ENCODE data around the gene MGRN1. TPM values are rescaled to one million over a fixed set of nuclear protein-coding genes. Genes with fewer than 3 reads are reported as not detected.

Gene MGRN1
- total RNA-seq, 1 experiment from 2014 or later, result 28.2 TPM

DNA sequence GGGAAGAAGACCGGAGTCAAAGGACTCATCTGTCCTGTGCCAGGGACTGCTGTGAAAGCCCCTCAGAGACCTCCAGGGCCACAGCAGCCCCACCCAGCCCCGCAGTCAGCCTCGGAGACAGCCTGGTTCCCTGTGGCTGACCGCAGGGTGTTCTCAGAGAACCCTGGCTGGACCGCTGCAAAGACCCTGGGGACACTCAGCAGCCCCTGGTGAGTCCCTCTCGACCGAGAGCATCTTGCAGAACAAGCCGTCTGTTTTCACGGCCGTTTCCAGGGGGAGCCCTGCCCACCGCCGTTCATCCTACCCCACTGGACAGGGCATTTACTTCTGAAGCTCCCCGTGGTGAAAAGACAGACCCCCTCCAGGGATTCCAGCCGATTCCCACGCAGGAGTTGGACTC is 20.2 kb upstream of the MGRN1 start:
- DNase-seq (ENCODE audit: low spot score), result no peak

- no peak for DNase-seq (ENCODE audit: low spot score)
Observed at GRCh38 chr16:4606354-4606753, 18.3 kb upstream of the MGRN1 start.

DNA sequence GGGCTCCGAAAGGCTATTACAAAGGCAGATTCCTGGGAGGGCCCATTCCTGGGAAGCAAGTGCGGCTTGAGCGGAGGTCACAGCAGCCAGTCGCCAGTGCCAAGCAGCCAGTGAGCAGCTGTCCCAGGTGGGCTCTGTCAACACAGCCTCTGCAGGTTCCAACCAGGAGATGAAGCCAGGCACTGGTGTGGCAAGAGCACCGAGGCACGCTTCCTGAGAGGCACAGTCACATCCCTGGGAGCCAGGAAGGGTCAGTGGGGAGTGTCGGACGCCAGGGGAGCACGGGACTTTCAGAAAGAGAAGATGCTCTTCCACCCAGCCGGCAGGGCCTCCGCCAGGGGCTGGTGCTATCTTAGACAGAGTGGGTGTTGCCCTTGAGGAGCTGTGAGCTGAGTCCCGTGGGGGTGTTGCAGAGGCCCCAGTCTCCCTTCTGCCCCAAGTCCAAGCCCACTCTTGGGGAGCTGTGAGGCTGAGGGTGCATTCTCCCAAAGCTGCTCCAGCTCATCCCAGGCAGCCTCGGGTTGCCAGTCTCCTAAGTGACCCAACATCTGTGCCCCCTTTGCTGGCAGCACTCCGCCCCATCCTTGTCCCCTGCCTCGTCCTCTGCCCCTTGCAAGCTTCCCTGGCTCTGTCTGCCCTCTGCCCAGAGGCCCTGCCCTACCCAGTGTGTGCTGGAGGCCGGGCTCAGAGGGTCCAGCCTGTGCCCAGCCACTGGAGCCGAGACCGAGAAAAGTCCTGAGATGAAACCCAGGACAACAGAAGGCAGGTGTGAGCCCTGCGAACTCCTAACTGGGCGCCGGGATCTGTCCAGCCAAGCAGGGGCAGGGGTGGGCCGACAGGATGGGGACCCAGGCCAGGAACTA is 16.6 kb upstream of the MGRN1 start:
- no peak for DNase-seq (ENCODE audit: low spot score)

DNA sequence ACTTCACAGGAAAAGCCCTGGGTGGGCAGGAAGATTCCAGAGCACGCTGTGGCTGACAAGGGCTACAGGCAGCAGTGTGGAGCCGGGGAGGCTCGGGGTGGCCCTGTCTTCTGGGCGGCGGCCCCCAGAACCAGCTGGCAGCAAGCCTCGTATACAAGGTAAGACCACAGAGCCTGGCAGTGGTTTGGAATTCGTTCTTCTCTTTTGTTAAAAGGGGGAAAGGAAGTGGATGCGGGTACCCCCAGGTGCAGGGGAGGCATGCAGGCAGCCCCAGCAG is 16.0 kb upstream of the MGRN1 start:
- no peak for DNase-seq (ENCODE audit: low spot score)

- no peak for DNase-seq (ENCODE audit: low spot score)
Observed at GRCh38 chr16:4609200-4610010, 15.2 kb upstream of the MGRN1 start.

- DNase-seq (ENCODE audit: low spot score), result no peak
Observed at GRCh38 chr16:4610011-4611005, 14.3 kb upstream of the MGRN1 start.

DNA sequence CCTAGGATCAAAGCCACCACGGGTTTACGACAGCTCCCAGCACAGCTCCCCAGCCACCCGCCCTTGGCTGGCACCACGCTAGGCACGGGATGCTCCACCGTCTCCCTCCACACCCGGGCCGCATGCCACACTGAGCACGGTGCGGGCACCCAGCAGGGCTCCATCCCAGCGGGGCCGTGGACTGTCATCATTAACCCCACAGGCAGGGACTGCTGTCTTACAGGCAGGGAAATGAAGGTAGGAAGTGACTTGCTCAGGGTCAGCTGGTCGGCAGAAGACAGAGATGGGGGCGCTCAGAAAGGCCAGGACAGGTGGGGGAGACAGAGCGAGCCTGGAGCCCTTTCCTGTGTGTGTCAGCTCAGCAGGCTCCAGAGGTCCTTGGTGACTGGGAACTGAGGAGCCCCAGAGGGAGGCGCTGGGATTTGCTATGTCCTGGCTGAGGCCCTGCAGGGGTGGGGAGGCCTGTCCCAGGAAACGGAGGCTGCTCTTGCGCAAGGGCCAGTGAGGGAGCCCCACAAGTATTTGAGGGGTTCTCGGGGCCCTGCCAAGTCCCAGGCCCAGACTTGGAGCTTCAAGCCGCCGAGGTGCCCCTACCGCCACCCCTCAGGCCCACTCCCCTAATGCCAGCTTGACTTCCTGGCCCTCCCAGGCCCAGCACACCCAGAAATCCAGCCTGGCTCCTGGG is 13.1 kb upstream of the MGRN1 start:
- no peak for DNase-seq (ENCODE audit: low spot score)

- no peak for DNase-seq (ENCODE audit: low spot score)
Observed at GRCh38 chr16:4612474-4612931, 12.1 kb upstream of the MGRN1 start.

DNA sequence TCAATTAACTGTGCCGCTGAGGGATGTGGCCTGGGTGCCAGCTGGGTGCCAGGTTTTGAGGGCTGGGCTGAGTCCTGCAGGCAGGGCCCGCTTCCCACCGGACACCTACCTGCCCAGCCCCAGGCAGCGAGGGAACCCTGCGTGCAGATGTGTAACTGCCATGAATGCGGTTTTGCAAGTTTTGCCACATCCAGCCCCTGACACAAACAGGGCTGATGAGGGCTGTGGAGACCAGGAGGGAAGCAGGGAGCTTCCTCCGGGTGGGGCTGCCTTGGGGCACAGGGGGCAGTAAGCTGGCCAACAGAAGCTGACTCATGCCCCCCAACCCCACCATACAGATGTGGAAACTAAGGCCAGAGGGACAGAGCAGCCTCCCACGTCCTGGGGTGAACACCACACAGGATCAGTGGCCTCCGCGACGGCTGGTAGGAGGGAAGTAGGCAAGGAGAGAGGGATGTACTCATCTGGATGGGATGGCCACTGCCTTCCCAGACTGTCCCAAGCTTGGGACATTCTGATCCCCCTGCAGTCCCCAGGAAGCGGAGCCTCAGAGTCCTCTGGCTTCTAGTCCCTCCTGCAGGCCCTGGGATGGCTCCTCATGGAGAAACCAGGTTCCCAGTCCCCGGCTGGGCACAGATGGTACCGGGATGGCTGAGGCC is 11.5 kb upstream of the MGRN1 start:
- no peak for DNase-seq (ENCODE audit: low spot score)

DNA sequence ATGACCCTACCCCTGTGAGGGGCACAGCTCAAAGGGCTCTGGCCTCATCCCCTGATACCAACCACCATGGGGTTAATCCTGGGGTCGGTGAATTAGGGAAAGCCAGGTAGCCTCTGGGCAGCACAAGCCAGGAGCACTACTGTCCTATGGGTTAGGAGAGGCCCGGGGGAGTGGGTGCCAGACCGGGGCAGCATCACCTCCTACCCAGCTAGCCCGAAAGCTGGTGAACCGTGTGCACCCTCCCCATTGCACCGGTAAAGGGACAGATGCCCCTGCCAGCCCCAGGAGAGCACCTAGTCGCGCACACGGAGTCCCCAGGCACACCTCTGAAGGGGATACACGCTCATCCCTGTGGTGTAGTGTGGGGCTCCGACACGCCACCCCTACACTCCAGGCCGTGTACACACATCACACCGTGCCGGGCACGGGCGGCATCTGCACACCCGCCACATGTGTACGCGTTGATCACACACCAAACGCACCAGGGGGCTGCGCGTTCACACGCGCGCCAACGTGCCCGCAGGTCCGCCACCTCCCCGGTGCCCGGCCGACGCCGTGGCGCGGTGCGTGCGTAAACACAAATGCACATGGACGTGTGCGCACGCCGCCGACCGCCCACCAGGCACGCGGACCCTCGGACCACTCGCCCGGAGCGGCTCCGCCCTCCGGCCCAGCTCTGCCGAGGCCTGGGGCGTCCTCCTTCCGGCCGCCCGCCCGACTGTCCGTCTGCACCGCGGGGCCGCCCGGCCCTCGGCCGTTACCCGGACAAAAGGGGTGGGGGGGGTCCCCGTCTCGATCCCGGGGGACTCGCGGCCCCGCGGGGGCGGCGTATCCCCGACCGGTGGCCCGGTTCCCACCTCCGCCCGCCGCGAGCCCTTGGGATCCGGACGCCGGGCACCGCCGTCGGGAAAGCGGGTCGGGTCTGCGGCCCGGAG is 10.7 kb upstream of the MGRN1 start:
- no peak for DNase-seq (ENCODE audit: low spot score)

DNA sequence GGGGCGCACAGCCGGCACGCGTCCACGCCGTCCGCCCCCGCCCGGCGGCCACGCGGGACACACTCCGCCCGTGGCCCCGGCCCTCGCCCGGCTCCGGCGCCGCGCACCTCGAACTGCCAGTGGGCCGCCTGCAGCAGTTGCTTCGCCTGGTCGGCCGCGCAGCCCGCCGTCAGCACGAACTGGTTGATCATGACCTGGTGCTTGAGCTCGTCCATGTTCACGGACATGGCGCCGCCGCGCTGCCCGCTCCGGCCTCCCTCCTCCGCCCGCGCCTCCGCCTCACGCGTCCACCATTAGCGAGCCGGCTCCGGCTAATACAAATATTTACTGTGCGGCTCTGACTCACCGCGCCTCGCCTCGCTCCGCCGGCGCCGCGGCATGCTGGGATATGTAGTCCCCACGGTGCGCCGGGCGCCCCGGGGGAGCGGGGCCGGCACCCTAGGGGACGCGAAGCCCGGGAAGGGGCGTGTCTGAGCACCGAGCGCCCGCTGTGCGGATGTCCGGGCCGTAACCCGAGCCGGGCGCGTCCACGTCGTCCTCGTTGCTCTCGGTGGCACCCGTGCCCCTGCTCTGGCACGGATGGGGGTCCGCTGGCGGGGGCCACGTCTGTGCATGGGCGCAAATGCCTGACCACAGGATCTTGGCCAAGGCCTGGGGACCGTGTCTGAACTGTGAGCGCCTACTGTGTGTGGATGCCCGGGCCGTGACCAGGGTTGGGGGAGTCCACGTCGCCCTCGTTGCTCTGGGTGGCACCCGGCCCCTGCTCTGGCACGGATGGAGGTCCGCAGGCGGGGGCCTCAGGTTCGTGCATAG is 9.8 kb upstream of the MGRN1 start, which contains the start of gene UBALD1:
UBALD1 (minus strand) TSS at position 318 of the 813 bp plus-strand sequence; CDS start at position 227, 91 bp downstream.
- peak; percentile 81 for DNase-seq (ENCODE audit: low spot score)

DNA sequence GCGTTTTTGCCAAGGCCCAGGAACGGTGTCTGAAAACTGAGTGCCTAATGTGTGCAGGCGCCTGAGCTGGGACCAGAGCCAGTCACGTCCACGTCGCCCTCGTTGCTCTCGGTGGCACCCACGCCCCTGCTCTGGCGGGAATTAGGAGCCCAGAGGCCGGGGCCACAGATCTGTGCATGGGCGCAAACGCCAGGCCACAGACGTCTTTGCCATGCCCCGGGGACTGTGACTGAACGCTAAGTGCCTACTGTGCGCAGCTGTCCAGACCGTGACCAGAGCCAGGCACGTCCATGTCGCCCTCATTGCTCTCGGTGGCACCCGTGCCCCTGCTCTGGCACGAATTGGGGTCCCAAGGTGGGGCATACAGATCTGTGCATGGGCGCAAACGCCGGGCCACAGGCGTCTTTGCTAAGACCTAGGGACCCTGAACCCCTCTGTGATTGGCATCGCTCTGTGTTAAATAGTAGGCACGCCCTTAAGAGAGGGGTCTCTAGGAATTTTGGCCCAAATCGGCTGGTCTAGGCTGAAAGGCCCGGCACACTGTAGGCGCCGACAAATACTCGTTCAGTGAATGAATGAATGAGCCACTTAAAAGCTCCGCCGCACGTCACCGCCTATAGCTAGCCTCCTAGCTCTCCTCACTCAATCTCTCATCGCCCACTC is 9.1 kb upstream of the MGRN1 start:
- no peak for DNase-seq (ENCODE audit: low spot score)

- peak; percentile 99 for DNase-seq (ENCODE audit: low spot score)
Observed at GRCh38 chr16:4616047-4616811, 8.4 kb upstream of the MGRN1 start.

DNA sequence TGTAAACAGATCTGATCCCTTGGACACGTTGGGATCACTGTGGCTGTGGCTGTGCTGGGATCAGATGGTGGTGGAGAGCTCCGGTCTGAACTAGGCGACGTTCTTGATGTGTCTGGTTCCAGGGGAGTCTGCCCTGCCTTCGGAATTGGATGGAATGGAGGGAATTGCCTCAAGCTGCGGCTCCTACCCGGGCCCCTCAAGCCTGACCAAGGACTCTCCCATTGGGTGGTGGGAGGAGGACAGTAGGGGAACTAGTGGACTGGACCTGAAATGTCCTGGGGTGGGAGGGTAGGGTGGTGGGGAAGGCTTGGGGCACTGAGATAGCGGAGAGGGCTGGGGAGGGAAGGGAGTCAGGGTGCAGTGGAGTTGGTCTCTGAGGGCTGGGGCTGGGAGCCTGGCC is 6.7 kb upstream of the MGRN1 start:
- DNase-seq (ENCODE audit: low spot score), result no peak

- no peak for DNase-seq (ENCODE audit: low spot score)
Observed at GRCh38 chr16:4618645-4619418, 5.8 kb upstream of the MGRN1 start.

DNA sequence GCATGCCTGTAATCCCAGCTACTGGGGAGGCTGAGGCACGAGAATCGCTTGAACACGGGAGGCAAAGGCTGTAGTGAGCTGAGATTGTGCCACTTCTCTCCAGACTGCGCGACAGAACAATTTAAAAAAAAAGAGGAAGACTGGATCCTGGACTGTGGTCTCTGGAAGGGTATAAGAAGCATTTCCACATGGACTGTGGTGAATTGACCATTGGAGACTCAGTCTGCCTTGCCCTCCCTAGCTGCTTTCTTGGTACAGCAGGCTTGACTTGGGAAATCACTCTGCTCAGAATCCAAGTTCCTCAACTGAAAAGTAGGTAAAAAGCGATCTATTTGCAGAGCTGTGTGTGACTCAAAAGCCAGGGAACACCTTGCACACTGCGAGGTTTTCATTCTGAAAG is 1.0 kb upstream of the MGRN1 start:
- DNase-seq (ENCODE audit: low spot score), result no peak

All from A172 (cell line).